Measurements from ENCODE around the gene PIP4K2B.

PIP4K2B gene

DNA sequence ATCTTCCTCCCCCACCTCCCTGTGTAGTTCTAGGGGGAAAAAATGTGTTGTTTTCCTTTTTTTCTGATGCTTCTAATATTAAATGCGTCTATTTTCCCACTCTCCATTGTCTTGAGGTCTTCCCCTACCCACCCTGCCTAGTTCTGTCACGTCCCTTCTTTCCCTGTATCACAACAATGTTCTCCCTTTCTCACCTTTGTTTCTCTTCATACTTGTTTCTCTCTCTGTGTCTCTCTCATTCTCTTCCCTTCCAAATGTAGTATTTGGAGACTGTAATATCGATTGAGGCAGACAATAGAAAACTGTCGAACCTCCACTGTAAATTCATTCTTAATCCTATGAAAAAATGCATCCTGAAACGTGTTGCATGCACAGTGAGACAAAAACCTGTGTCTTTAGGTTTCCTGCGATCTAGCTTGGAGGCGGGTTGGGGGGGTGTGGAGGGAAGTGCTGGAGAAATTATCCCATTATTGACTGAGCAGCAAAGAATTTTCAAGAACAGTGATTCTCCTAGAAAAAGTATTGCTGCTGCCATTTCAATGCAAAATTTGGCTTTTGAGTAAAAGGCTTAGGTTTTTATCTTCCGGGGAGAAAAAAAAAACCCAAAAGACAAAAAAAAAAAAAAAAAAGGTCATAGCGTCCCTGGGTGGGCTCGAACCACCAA is 48.1 kb downstream of the PIP4K2B start:
- peaks cover 13% of the 10 kb centered on the region for H3K27me3 Mint-ChIP-seq
- peak overlapping the region; percentile 98 for H3K4me3 Mint-ChIP-seq
- H3K27ac Mint-ChIP-seq, result peak overlapping the region; percentile 100
- H3K9me3 Mint-ChIP-seq, result no peaks in the 10 kb centered on the region
- peaks cover 47% of the 10 kb centered on the region for H3K4me1 Mint-ChIP-seq
- H3K36me3 Mint-ChIP-seq, result peaks cover 13% of the 10 kb centered on the region

GRCh38 chr17:38750312-38751121 is 48.8 kb downstream of the PIP4K2B start:
- Mint-ChIP-seq H3K9me3 (no peaks in the 10 kb centered on the region), H3K36me3 (peaks cover 13% of the 10 kb centered on the region), H3K4me1 (peaks cover 42% of the 10 kb centered on the region), H3K27ac (peak overlapping the region; percentile 100), H3K27me3 (peaks cover 16% of the 10 kb centered on the region), H3K4me3 (peak overlapping the region; percentile 98)

GRCh38 chr17:38750044-38750311 is 49.4 kb downstream of the PIP4K2B start:
- H3K27me3 Mint-ChIP-seq, result peaks cover 16% of the 10 kb centered on the region

DNA sequence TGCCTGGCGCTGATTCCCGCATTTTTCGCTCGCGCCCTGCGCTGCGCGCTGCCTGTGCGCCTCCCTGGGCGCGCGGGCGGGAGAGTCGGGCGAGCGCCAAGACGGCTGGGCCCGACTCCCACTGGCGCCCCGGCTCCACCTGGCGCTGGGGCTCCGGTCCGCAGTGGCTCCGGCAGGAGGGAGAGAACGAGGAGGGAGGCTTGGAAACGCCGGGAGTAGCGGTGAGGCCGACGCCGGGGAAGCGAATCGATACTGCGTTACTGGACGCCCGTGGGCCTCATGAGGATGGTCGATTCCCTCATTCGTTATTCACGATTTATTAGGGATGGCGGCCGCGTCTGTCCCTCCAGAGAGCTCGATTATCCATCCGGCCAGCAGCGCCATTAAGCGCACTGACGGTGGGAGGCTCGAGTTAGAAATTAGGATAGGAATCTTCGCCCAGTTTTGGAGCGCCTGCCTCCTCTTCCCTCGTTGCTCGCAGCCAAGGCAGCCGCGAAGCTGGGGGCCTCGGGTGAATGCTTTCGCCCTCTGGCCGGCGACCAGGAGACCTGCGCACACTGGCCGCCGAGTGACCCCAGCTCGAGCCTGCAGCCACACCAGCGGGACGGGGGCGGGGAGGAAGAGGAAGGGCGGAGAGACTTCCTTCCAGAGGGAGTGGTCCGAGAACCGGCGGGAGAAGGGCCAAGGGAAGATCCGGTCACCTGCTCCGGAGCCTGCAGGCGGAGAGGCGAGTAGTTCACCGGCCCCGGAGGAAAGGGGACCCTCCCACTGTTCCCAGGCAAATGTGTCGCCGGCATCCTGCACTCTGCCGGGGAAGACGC is 49.9 kb downstream of the PIP4K2B start:
- Mint-ChIP-seq H3K27me3 (peaks cover 16% of the 10 kb centered on the region), H3K27ac (no peak overlapping the region), H3K4me3 (peak overlapping the region; percentile 98), H3K9me3 (no peaks in the 10 kb centered on the region), H3K36me3 (peaks cover 9% of the 10 kb centered on the region), H3K4me1 (peaks cover 39% of the 10 kb centered on the region)

More at GRCh38 chr17:38750044-38750311, 49.4 kb downstream of the PIP4K2B start:
- Mint-ChIP-seq H3K4me1 (peaks cover 42% of the 10 kb centered on the region), H3K36me3 (peaks cover 12% of the 10 kb centered on the region), H3K4me3 (peak overlapping the region; percentile 98), H3K9me3 (no peaks in the 10 kb centered on the region), H3K27ac (no peak overlapping the region)

DNA sequence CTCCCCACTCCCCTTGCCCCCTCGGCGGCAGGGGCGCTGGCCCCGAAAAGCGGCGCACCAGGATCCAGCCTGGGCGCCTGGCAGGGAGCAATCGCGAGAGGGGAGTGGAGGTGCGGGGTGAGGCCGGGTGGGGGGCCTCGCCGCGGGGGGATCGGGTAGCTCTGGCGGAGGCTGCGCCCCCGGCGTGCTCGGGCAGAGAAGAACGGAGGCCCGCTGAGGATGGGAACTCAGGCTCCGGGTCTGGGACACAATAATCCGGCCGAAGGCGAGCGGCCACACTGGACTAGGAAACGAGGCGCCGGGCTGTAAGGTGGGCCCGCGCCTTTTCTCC is 50.5 kb downstream of the PIP4K2B start:
- H3K9me3 Mint-ChIP-seq, result no peaks in the 10 kb centered on the region
- peaks cover 16% of the 10 kb centered on the region for H3K27me3 Mint-ChIP-seq
- H3K4me1 Mint-ChIP-seq, result peaks cover 35% of the 10 kb centered on the region
- H3K27ac Mint-ChIP-seq, result no peak overlapping the region
- peaks cover 8% of the 10 kb centered on the region for H3K36me3 Mint-ChIP-seq
- H3K4me3 Mint-ChIP-seq, result peak overlapping the region; percentile 47

- H3K9me3 Mint-ChIP-seq, result no peaks in the 10 kb centered on the region
- peaks cover 4% of the 10 kb centered on the region for H3K36me3 Mint-ChIP-seq
- peak within 1 kb of the TSS; percentile 98 for H3K4me3 Mint-ChIP-seq
- H3K27ac Mint-ChIP-seq, result no peak within 1 kb of the TSS
- peaks cover 31% of the 10 kb centered on the region for H3K4me1 Mint-ChIP-seq
- H3K27me3 Mint-ChIP-seq, result peaks cover 17% of the 10 kb centered on the region
Measured at GRCh38 chr17:38748149-38748891, 51.0 kb downstream of the PIP4K2B start, which contains the start of gene PCGF2. TSS of gene PCGF2 (minus strand) at chr17:38748336. CDS start at chr17:38740402, 7,934 bp downstream.

- Mint-ChIP-seq H3K9me3 (no peaks in the 10 kb centered on the region), H3K27me3 (peaks cover 17% of the 10 kb centered on the region), H3K4me3 (peak overlapping the region; percentile 66), H3K27ac (no peak overlapping the region), H3K4me1 (peaks cover 29% of the 10 kb centered on the region), H3K36me3 (peaks cover 3% of the 10 kb centered on the region)
Measured at GRCh38 chr17:38747463-38748148, 51.8 kb downstream of the PIP4K2B start.

DNA sequence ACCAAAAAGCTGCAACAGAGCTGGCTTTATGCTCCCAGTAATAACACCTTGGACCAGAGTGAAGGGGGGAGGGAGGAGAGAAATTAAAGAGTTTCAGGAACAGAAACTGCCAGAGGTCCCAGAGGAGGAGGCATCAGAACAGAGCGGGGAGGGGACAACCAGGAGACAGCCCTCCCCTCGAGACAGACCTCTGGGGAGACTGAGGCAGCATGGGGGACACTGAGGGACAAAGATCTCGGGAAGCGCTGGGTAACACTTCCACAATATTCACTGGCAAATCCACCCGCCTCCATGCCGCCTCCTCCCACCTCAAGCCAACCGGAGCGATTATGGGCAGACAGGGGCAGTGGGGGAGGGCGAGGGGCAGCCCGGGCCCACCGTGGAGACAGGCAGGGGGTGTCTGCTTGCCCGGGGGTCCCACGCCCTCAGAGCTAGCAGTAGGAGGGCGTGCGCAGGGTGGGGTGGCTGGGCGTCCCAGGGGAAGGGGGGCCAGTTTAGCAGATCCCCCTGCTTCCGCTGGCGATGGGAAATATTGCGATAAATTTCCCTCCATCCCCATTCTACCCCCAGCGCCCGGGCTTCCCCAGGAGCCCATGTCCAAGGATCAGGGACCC is 52.4 kb downstream of the PIP4K2B start:
- Mint-ChIP-seq H3K36me3 (peaks cover 1% of the 10 kb centered on the region), H3K27ac (no peak overlapping the region), H3K27me3 (peaks cover 19% of the 10 kb centered on the region), H3K4me1 (peaks cover 27% of the 10 kb centered on the region), H3K9me3 (no peaks in the 10 kb centered on the region), H3K4me3 (peak overlapping the region; percentile 60)

GRCh38 chr17:38746004-38746848 is 53.1 kb downstream of the PIP4K2B start:
- no peaks in the 10 kb centered on the region for H3K36me3 Mint-ChIP-seq
- H3K27me3 Mint-ChIP-seq, result peaks cover 18% of the 10 kb centered on the region
- H3K9me3 Mint-ChIP-seq, result no peaks in the 10 kb centered on the region
- H3K4me1 Mint-ChIP-seq, result peaks cover 21% of the 10 kb centered on the region
- peak overlapping the region; percentile 60 for H3K4me3 Mint-ChIP-seq
- no peak overlapping the region for H3K27ac Mint-ChIP-seq

DNA sequence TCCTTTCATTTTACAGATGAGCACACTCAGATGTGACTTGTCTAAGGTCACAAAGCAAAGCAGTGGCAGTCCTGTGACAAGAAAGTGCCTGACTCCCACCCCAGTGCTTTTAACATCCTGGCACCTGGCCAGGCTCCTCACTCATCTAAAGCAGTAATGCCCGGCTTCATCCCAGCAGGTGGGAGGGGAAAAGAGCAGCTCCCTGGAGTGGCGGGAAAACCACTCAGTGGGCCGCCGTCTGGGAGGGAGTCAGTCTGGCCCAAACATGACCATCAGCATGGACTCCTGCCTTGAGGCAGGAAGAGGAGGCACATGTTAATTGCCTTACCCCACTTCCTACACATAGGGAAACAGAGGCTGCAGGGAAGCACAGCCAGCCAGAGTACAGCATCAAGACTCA is 53.8 kb downstream of the PIP4K2B start:
- no peaks in the 10 kb centered on the region for H3K9me3 Mint-ChIP-seq
- no peaks in the 10 kb centered on the region for H3K36me3 Mint-ChIP-seq
- H3K27ac Mint-ChIP-seq, result no peak overlapping the region
- H3K4me1 Mint-ChIP-seq, result peaks cover 14% of the 10 kb centered on the region
- H3K4me3 Mint-ChIP-seq, result no peak overlapping the region
- peaks cover 15% of the 10 kb centered on the region for H3K27me3 Mint-ChIP-seq

DNA sequence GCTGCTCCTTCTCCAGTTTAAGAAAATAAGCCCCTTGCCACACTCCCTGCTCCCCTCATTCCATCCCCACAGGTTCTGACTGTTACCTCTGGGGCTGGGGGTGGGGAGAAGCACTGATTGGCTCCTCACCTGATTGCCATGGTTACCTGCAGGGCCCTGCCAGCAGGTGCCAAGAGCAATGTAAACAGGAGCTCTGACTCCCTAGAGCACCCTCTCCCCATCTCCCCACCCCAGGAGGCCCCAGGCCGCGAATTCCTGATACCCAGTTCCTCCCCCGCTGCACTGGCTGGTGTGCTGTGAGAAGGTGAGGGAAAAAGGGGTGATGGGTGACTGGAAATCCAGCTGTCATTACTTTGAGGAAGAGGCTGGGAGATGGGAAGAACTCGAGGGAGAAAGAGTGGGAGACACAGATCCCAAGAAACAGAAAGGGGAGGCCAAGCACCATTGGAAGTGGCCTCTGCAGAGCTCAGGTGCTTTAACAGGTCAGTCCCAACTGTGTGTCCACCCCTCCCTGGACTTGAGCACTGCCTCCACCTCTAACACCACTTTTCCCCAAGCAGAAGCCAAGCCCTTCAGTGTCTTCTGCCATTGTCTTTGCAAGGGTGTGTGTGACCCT is 55.7 kb downstream of the PIP4K2B start:
- H3K27me3 Mint-ChIP-seq, result peaks cover 13% of the 10 kb centered on the region
- no peak overlapping the region for H3K27ac Mint-ChIP-seq
- peaks cover 7% of the 10 kb centered on the region for H3K4me1 Mint-ChIP-seq
- H3K9me3 Mint-ChIP-seq, result no peaks in the 10 kb centered on the region
- no peaks in the 10 kb centered on the region for H3K36me3 Mint-ChIP-seq
- H3K4me3 Mint-ChIP-seq, result no peak overlapping the region

DNA sequence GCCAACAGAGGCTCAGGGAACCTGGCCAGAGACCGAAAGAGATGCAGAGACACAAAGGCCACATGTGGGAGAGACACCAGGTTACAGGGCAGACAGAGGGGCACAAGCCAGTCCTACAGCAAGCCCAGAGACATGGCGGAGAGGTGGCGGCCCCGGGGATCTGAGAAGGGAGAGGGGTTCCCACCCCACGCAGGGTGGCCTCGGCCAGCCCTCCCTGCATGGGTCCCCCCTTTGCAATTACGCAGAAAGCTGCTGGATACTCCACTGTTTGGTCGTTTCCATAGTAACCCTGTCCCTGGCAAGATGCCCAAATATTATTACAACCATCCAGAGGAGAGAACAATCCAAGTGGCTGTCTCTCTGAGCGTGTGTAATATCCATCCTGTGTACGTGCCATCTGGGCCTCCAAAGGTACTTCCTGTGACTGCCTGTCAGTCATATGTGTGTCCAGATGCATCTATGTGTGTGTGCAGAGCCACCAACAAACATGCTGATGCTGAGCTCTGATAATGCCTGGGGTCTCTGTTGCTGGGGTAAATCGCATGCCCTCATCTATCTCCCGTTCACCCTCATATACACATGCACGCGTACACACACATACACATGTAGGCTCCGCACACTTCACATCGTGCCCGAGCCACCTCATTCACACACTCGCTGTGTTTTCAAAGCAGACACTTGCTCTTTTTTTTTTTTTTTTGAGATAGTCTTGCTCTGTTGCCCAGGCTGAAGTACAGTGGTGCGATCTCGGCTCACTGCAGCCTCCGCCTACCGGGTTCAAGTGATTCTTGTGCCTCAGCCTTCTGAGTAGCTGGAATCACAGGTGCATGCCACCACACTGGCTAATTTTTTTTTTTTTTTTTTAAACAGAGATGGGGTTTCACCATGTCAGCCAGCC is 56.7 kb downstream of the PIP4K2B start:
- Mint-ChIP-seq H3K9me3 (no peaks in the 10 kb centered on the region), H3K4me3 (no peak overlapping the region), H3K27me3 (peaks cover 11% of the 10 kb centered on the region), H3K4me1 (peaks cover 7% of the 10 kb centered on the region), H3K36me3 (no peaks in the 10 kb centered on the region), H3K27ac (no peak overlapping the region)
